GM21576 (cell line): ENCODE measurements around the gene PIEZO2.
"Not testable (repeated sequence)": the region's sequence is repeated elsewhere in the genome, so short reads cannot be mapped to it uniquely, and the experiment has no call there.

Experiments used
- ATAC-seq: cut with Tn5 transposase; IDR thresholded peaks from one replicate; pipeline ENCODE4 v1.9.1; 2021; ENCODE audit warnings: mild to moderate bottlenecking, moderate library complexity; ENCODE audit not compliant: unreplicated experiment

PIEZO2 gene

DNA sequence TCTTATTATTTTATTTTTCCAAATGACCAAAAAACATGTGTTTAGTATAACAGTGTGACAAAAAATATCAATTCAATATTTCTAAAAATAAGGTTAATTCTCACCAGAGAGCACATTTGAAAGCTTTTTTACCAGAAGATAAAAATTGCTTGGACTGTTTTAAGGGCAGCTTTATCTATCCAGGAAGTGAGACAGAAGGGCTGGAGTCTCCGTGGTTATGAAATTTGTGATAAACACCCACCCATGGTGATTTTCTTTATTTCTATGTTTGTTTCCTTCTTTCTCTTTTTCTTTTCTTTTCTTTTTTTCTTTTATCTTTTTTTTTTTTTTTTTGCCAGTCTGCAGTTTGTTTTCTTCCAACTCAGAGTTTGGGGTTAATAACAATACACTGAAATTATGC is 298.5 kb downstream of the PIEZO2 start:
- no peak for ATAC-seq

DNA sequence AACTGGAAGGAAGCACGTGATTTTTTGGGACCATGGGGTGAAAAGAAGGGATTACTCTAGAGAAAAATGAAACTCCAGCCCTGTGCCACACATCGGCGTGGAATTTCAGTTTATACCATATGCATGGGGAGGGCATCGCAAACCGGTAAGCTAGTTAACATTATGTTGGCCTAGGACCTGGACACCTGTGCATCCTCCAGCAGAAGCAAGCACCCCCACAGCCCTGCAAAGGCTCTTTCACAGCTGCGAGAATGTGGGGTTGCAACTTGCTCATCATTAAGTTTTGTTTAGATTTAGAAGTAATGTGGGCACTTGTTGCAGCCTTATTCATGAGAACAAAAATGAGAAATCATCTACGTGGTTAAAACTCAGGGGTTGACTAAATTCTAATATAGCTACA is 299.2 kb downstream of the PIEZO2 start:
- no peak for ATAC-seq

DNA sequence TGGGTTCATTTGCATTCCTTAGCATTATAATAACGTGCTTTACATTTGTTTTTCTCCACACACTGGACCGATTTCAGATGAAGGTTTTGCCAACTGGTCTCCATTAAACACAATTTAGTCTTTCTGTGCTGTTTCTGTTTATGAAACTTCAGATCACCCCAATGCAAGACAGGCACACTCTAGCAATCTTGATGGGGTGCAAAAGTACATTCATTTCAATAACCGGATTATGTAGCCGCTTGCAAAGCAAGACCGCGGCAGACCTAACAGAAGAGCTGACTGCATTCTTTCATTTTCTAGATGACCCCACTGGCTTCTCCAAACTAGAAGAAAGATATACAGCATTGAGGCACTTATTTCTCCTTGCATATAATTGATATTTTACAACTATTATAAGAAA is 301.5 kb downstream of the PIEZO2 start:
- ATAC-seq, result no peak

DNA sequence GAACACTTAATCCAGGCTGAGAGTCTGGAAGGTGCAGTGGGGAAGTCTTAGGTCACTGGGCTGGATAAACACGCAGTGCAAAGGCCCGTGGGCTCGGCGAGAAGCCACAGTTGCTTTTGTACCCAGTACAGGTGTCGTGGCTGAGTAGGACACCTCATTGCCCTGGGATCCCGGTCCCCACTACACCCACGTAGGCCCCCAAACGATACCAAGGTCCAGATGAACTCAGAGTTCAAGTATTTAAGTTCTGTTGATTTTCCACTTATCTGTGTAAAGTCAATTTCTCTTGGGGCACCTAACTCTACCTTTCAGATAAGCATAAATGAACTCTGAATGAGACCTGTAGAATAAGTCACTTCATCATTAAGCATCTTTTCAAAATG is 302.0 kb downstream of the PIEZO2 start:
- no peak for ATAC-seq

DNA sequence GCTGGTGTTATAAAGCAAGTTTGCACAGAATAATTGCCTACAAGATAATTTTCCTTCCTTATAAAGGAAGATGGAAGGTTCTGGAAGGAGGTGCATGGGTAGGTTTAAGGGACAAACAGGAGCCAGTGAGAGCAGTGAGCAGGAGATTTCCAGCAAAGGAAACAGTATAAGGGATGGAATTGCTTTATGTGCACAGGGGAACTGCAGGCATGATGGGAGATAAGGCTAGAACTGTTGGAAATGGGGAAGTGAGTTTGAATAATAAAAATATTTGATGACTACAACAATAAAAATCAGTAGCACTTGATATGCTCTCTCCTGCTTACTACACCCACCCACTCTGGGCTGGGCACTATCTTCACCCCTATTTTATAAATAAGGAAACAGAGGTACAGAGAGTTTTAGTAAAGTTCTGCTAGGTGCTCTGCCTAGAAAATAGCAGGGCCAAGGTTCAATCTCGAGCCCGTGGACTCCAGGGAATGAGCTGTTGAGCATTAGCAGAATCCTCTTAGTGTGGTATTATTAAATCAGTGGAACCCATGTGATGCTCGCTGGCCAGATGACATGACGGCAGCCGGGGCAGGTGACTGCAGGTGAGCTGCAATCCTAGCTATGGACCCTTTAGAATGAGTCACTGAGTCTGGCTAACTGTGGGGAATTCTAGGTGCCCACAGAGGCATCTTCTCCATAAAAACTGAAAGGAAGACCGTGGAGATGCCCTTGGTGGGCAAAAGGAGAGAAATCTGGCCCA is 302.5 kb downstream of the PIEZO2 start:
- ATAC-seq, result no peak

DNA sequence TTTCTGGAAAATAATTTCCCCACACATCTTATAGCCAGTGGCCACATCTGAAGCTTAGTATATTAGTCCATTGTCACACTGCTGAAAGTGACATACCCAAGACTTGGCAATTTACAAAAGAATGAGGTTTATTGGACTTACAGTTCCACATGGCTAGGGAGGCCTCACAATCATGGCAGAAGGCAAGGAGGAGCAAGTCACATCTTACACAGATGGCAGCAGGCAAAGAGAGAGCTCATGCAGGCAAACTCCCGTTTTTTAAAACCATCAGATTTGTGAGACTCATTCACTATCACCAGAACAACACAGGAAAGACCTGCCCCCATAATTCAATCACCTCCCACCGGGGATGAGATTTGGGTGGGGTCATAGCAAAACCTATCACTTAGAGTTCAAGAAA is 303.3 kb downstream of the PIEZO2 start:
- ATAC-seq, result not testable (repeated sequence)

DNA sequence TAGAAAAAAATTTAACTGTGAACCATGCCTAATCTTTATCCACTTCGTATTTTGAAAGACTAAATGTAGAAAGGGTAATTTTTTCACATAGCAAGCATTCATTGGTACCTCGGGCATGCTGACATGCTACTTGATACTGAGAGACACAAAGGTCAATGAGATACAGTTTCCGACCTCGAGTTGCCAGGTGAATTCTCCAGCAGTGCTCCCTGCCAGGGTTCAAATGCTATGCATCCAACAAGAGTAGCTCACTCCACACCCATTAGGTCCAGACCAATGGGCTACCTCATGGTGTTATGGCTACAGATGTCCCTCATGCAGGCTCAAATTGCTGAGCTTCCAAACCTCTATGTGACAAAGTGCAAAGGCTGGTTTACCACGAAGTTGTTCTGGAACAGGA is 305.8 kb downstream of the PIEZO2 start:
- ATAC-seq, result no peak

DNA sequence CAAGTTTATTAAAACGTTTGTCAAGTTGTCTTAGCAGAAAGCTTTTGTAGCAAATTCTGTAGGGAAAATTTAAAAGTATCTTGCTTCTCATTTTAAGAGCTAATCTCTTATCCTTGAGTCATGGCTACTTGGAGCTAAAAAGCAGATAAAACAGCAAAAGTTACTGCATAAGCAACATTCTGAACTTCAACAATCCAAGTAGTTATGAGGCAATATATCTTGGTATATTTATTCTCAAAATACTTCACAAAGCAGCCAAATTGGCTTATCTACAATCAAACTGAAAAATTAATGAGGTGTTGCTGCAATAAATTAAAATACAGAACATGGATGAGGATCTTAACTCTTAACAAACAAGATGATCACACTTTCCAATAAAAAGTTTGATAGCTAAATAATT is 306.5 kb downstream of the PIEZO2 start:
- ATAC-seq, result no peak

DNA sequence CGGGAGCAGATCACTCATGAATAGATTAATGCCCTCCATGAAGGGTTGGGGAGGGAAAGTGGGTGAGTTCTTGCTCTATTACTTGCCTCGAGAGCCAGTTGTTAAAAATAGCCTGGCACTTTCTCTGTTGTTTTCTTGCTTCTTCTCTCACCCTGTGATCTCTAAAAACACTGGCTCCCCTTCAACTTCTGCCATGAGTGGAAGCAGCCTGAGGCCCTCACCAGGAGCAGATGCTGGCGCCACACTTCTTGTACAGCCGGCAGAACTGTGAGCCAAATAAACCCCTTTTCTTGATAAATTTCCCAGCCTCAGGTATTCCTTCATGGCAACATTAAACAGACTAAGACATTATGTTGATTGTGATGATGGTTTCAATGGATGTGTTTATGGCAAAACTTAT is 307.0 kb downstream of the PIEZO2 start:
- no peak for ATAC-seq

DNA sequence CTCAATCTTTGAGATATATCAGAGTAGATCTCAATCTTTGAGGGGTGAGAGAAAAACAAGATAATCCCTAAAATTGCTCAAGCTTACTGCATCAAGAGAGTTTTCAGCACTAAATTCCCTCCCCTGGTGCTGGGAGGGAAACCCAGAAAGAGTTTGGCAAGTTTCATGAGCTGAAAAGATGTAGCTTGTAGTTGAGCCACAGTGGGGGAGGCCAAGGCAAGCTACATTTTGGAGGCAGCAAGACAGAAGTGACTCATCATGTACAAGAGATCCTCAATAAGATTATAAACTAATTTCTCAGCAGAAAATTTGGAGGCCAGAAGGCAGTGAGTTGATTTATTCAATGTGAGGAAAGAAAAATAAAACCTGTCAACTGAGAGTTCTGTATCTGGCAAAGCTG is 308.2 kb downstream of the PIEZO2 start:
- no peak for ATAC-seq

DNA sequence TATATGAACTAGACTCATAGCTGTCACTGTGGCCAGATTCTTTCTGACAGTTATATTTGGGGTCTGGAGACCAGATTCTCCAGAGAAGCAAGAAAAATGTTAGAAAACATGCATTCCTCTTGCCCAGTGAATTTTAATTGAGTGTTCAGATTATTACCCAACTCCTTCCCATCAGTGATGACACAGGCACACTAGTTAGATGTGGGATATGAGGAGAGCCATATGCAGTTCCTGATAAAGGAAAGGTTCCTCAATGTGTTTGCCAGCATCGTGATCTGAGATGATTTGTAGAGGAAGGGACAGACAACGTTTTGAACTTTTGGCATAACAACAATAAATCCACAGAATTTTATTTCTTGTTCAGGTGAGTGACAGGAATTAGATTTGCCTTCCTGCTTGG is 308.6 kb downstream of the PIEZO2 start:
- ATAC-seq, result no peak

DNA sequence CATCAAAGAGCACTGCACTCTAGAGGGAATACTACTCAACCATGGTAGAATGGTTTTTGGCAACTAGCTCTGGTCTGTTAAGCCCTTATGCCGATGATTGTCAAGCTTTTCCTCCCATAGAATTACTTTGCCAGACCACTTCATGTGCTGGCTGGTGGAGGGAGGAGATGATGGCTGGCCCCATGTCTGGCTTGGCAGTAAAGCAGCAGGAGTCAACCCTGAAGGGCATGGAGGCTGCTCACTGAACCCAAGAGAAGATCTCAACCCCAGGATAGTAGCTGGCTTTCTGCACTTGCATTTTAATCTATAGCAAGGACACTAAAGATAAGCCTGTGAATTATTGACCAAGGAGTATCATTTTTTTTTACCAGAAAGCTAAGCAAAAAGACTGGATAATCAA is 309.9 kb downstream of the PIEZO2 start:
- ATAC-seq, result no peak

DNA sequence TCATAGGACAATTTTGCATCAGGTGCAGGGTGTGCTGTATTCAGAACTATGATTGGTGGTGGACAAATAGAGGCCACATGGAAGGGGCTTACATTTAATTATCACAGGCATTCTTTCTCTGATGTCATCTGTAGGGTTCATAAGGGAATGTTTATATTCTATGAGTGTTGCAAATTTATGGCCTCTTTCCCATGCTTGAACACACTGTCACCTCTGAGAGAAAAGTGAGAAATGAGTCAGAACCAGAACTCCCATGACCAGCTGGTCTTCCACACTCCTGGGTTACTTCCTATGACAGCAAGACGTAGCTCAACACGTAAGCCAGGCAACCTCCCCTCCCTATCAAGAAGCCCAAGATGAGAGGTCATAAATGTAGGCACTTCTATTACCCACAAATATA is 310.8 kb downstream of the PIEZO2 start:
- ATAC-seq, result no peak

DNA sequence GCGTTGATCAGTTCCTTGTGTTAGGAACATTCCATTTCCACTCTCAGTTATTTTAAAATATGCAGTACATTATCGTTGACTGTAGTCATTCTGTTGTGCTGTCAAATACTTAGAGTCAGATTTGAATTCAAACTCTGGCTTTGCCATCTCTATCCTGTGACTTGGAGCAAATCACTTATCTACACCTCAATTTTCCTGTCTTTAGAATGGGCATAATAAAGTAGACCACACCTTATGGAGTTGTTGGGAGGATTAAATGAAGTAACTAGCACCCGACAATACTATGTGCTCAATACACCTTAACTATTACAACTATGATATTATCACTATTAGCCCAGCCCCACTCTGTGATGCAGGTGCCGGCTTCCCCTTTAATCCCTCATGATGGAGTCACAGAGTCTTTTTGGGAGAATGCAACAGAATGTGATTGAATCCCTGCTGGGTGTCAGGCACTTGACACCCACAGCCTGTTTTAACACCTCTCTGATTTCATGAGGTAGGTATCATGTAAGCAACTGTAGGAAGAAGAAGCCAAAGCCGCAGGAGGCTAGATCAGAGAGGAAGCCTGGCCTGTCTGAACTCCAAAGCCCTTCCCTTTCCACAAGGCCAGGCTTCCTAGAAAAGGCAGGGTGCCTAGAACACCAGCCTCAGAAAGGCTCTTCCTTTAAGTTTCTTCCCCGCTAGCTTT is 315.1 kb downstream of the PIEZO2 start:
- ATAC-seq, result no peak

DNA sequence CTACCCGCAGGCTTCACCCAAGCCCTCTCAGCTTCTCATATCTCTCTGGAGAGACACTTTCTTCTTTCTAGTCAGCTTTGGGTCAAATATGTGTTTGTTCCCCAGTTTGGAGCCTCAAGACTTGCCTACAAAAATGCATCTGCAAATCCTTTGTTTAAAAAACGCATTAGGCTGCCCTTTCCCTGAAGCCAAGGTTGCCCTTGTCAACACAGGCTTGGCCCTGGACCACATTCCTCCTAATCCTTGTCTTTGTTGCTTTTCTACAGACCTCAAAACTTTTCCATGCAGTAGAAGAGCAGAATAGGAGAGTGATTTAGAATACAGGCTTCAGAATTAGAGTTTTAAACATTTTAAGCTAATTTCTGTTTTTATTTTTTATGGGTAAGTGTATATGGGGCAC is 315.7 kb downstream of the PIEZO2 start:
- no peak for ATAC-seq

DNA sequence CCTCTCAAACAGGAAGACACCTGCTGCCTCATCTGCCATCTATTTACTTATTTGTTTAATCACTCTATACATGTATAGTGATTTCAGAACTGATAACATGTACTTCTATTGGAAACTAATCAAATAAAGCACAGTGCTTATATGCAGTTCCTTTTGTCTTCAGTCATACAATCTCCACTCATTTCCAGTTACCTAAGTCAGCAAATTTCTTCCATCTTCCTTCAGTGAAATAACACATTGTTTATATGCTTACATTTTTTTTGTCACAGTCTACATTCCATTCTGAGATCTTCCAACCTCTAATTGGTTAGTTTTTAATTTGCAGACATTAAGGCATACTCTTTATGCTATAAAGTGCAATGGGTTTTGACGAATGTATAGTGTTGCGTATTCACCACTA is 323.0 kb downstream of the PIEZO2 start:
- ATAC-seq, result no peak

DNA sequence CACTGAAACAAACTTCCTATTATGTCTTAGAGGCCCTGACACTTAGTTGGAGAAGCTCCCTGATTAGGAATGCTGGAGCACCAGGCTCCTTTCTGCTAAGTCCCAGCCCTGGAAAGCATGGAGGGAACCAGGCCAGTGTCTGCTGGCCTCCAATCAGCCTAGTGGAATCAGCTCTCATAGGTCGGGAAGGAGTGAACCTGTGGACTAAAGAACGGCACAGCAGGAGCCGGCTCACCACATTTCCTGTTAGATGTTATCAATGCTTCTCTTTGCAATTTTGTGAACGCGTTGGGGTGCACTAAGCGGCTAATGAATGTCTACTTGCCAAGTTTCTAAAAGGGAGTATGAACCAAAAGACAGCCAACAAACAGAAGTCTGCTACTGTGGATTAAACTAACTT is 326.9 kb downstream of the PIEZO2 start:
- ATAC-seq, result no peak

DNA sequence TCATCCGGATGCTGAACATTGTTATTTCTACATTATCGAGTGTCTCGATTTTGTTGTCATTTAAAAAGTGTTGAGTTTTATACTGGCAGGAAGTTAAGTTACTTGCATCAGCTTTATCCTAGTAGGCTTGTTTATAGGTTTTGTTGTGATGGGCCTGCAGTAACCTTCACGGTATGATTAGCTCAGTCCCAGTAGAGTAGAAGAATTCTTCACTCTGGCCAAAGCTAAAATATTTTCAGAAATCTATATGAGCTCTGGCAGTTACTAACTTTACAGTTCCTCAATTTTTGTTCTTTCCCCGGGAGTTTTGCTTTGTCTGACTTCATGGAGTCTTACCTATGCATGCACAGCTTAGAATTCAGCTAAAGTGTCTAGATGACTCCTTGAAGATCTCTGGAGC is 328.7 kb downstream of the PIEZO2 start:
- no peak for ATAC-seq

DNA sequence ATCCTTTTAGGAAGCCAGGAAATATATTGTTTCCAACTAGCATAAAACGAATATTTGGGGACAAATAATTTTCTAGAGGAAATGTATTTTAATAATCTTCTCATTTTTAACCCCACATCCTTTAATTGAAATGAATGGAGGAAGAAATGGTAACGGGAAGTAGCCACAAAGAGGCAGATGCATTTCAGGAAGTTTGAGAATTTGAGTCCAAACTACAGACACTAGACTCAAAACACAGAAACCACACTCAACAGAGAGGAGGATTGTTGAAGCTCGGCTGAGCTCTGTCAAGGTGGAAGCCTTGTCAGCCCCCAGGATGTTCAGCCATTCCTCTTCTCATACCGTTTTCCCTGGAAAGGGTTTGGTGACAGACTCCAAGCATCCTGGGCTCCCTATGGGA is 335.0 kb downstream of the PIEZO2 start:
- ATAC-seq, result no peak

DNA sequence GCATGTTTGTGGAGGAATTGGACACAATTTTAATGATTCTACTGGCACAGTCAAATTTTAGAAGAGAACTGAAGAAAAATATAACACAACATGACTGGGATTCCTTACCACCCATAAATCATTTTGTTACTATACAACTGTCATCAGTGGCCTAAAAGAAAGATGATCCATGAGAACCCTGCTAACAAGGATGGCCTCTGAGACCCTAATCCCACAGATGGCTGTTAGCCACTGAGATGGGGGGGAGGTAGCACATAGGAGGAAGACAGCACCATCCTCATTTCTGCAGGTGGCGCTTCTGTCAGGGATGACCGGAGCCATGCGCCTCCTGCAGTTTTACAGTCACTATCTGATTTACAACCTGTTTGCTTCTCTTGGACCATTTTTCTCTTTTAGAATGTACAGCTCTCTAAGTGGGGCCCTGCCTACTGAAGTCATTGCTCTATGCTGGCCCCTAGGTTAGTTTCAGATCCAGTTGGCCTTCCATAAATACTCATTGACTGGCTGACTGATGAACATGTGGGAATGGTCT is 343.7 kb downstream of the PIEZO2 start:
- ATAC-seq, result no peak

DNA sequence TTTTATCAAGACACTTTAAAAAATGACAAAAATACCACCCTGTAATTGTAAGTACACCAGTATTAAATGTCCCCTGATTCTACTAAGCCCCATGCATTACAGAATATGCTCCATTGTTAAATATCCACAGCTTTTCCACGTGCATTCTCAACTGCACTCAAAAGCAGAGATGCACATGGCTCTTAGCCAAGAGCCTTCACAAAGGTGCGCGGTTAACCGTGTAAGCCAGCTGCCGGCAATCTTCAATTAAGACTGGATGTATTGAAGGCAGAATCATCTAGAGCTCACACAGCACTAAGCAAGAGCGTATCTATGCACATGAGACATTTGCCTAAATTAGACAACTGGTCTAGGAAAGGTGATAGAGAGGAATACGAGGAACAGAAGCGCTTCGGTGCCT is 345.2 kb downstream of the PIEZO2 start:
- ATAC-seq, result no peak

DNA sequence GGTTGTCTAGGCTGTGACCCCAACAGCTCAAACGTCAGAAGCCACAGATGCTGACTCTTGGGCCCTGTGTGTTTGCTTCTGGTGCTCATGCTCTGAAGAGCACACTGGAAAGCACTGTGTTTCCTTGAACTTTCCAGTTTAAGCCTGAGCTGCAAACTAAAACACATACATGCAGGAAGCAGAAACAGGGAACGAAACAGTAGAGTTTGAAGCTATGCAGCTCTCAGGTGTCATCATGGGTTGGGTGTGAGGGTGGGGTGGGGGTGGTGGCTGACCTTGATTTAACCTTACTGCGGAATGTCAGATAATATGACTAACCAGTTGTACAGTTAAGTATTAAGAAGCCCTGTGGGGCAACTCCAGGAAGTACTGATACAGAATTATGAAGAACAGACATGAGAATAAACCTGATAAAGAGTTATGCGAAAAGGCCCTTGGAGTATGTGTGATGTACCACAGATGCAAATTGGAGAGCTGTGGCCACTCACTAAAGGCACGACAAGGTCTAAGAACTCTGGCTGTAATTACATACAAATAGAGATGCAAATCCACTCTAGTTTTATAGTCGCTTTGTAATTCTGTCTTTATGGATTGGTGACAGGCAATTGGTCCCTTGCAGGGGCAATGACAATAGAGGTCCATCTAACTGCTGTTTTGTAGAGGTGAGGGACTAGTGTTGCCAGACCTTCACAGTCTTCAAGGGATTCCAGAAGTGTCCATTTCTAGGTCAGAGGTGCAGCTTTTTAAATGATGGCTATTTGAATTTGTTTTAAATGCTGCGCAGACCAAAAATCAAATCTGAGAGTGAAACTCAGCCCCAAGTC is 350.4 kb downstream of the PIEZO2 start:
- no peak for ATAC-seq
